ENCODE measurements around the gene CYP3A4.
"Not testable (repeated sequence)": the region's sequence is repeated elsewhere in the genome, so short reads cannot be mapped to it uniquely, and the experiment has no call there.

CYP3A4 gene

GRCh38 chr7:99746915-99747314 is 37.1 kb downstream of the CYP3A4 start:
- H3K9me3 ChIP-seq (ENCODE audit: control insufficient read depth, insufficient read depth, low read depth, low read length); POLR2A ChIA-PET; H3K27ac ChIP-seq (ENCODE audit: extremely low read depth, low read depth, low read length); H3K36me3 ChIP-seq (ENCODE audit: control insufficient read depth in 2 of 2, insufficient read depth in 1 of 2, low read length in 2 of 2); CTCF ChIA-PET; H3K4me3 ChIP-seq (ENCODE audit: low read depth, low read length); H3K4me1 ChIP-seq (ENCODE audit: control insufficient read depth, insufficient read depth, low read length): not testable (repeated sequence)

GRCh38 chr7:99745395-99745794 is 38.6 kb downstream of the CYP3A4 start:
- H3K36me3 ChIP-seq (ENCODE audit: control insufficient read depth in 2 of 2, insufficient read depth in 1 of 2, low read length in 2 of 2); H3K9me3 ChIP-seq (ENCODE audit: control insufficient read depth, insufficient read depth, low read depth, low read length); H3K4me1 ChIP-seq (ENCODE audit: control insufficient read depth, insufficient read depth, low read length); POLR2A ChIA-PET; H3K4me3 ChIP-seq (ENCODE audit: low read depth, low read length); H3K27ac ChIP-seq (ENCODE audit: extremely low read depth, low read depth, low read length); CTCF ChIA-PET: not testable (repeated sequence)

- Histone ChIP-seq H3K36me3 (ENCODE audit: control insufficient read depth in 2 of 2, insufficient read depth in 1 of 2, low read length in 2 of 2) (no peaks in the 10 kb centered on the region), H3K4me3 (ENCODE audit: low read depth, low read length) (no peak overlapping the region), H3K27ac (ENCODE audit: extremely low read depth, low read depth, low read length) (no peak overlapping the region), H3K4me1 (ENCODE audit: control insufficient read depth, insufficient read depth, low read length) (no peaks in the 10 kb centered on the region), H3K9me3 (ENCODE audit: control insufficient read depth, insufficient read depth, low read depth, low read length) (no peaks in the 10 kb centered on the region)
- POLR2A ChIA-PET = no interaction called here
- CTCF ChIA-PET = no interaction called here
- no peak for TF ChIP-seq ZNF530 (tag by site-specific recombination; IDR thresholded peaks at IDR 0.05; ENCODE audit: low read depth)
- TF ChIP-seq ZNF2 (tag by site-specific recombination; IDR thresholded peaks at IDR 0.05) = no peak
- TF ChIP-seq ZNF791 (tag by site-specific recombination; IDR thresholded peaks at IDR 0.05) = no peak
- no peak for TF ChIP-seq ZNF518A (tag by site-specific recombination; conservative IDR thresholded peaks at IDR 0.05; ENCODE audit: low read depth)
- TF ChIP-seq ZNF174 (tag by site-specific recombination; IDR thresholded peaks at IDR 0.05) = no peak
- TF ChIP-seq EGR2 (tag by site-specific recombination; IDR thresholded peaks at IDR 0.05; ENCODE audit: low read depth) = no peak
- TF ChIP-seq PBX3 (CRISPR knock-in tag; IDR thresholded peaks at IDR 0.05) = no peak
- no peak for TF ChIP-seq ZFP41 (tag by site-specific recombination; IDR thresholded peaks at IDR 0.05; ENCODE audit: borderline replicate concordance)
- no peak for TF ChIP-seq ZNF266 (tag by site-specific recombination; IDR thresholded peaks at IDR 0.05; ENCODE audit: low read depth)
- no peak for TF ChIP-seq ZNF501 (tag by site-specific recombination; IDR thresholded peaks at IDR 0.05)
- TF ChIP-seq ZNF701 (tag by site-specific recombination; IDR thresholded peaks at IDR 0.05) = no peak
These were observed 41.1 kb downstream of the CYP3A4 start for GRCh38 chr7:99742737-99743394.

GRCh38 chr7:99741441-99741795 is 42.6 kb downstream of the CYP3A4 start:
- no peaks in the 10 kb centered on the region for H3K4me1 ChIP-seq (ENCODE audit: control insufficient read depth, insufficient read depth, low read length)
- H3K4me3 ChIP-seq (ENCODE audit: low read depth, low read length) = no peak overlapping the region
- no peaks in the 10 kb centered on the region for H3K36me3 ChIP-seq (ENCODE audit: control insufficient read depth in 2 of 2, insufficient read depth in 1 of 2, low read length in 2 of 2)
- H3K9me3 ChIP-seq (ENCODE audit: control insufficient read depth, insufficient read depth, low read depth, low read length) = no peaks in the 10 kb centered on the region
- CTCF ChIA-PET = no interaction called here
- TF ChIP-seq ZNF654 (tag by site-specific recombination; IDR thresholded peaks at IDR 0.05; ENCODE audit: low read depth) (no peak), ZNF223 (tag by site-specific recombination; IDR thresholded peaks at IDR 0.05) (no peak), ZNF148 (tag by site-specific recombination; IDR thresholded peaks at IDR 0.05; ENCODE audit: borderline replicate concordance) (no peak), ZNF623 (tag by site-specific recombination; IDR thresholded peaks at IDR 0.05) (no peak), ZNF560 (tag by site-specific recombination; IDR thresholded peaks at IDR 0.05; ENCODE audit: borderline replicate concordance) (no peak), KLF17 (tag by site-specific recombination; IDR thresholded peaks at IDR 0.05) (no peak), ZNF19 (tag by site-specific recombination; IDR thresholded peaks at IDR 0.05; ENCODE audit: low read depth) (no peak), ZNF138 (tag by site-specific recombination; IDR thresholded peaks at IDR 0.05; ENCODE audit: borderline replicate concordance) (no peak)
- no peak overlapping the region for H3K27ac ChIP-seq (ENCODE audit: extremely low read depth, low read depth, low read length)
- POLR2A ChIA-PET = no interaction called here

All from HEK293 (cell line).